Activated CD4-positive, alpha-beta T cell treated with anti-CD3 and anti-CD28 coated beads for 48 hours (primary cell): ENCODE measurements around the gene CTNNA2.
"Not testable (repeated sequence)": the region's sequence is repeated elsewhere in the genome, so short reads cannot be mapped to it uniquely, and the experiment has no call there.

Source experiments
- DNase-seq: peaks from one replicate; pipeline ENCODE4 v3.0.0-alpha.2; 2020

CTNNA2 gene

DNA sequence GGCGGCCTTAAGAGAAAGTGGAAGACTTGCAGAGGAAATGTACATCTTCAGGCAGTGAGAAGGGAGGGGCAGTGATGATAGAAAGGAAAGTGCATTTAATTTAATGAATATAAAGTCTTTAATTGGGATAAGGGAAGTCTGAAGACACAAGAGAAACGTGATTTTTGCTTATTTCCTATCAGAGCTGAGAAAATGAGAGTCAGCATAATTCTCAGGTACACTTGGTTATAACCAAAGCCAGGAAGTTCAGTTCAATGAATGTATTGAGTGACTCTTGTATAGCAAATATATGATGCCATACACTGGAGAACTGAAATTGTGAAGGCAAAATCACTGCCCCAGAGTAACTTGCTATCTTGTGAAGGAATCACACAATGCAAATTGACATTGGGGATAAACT lies 535.4 kb downstream of the CTNNA2 start:
- no peak for DNase-seq

DNA sequence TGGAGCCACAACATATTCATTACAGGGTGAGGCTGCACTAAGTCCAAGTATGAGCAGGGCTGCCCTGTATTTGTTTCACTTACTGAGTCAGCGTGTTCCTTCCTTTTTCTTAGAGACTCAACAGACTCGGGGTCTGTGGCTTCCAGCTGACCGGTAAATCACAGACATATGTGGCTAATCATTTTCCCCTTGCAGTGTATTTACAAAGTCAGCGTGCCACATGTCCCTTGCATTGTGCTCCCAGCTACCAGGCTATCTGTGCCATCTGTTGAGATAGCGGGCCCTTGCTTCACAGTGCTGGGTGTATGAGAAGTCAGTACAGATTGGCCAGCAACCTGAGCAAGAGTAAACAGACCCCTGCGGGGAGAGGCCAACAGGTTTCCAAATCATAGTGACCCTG lies 537.4 kb downstream of the CTNNA2 start:
- no peak for DNase-seq

- no peak for DNase-seq
Measured at GRCh38 chr2:80053522-80054345, 540.9 kb downstream of the CTNNA2 start.

- DNase-seq = no peak
Measured at GRCh38 chr2:80054346-80054675, 541.5 kb downstream of the CTNNA2 start.

GRCh38 chr2:80057956-80058355 lies 545.1 kb downstream of the CTNNA2 start:
- no peak for DNase-seq

DNA sequence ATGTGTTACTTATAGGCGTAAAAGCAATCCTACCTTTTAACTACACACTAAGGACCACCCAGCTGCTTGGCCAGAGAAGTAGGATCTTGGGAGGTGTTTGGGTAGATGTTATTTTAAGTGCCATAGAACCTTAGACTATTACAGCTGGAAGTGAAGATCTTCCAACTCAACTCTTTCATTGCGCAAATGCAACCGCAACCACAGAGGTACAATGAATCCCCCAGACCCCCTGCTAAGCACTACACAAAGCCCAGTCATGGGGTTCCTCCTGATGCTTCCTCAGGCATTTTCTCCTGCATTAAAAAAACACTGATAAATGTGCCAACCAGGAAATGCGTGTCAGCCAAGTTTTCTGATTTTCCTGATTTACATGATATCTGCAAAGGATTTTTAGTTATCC lies 545.7 kb downstream of the CTNNA2 start:
- no peak for DNase-seq

DNA sequence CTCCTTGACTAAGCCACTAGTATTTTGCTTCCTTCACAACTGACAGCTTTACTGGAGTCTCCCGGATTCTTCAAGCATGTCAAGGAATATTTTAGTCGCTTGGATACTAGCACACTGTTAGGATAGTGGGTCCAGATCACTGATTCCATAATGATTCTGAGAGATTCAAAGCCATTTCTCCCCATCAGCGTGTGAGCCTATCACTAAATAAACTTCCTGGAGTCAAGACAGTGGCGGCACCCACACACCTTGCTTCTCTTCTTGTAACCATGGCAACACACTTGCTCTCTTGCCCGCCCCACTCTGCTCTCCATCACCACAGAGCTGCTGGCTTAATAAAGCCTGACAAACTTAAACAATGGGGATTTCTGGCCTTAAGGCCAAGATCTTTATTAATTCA lies 546.6 kb downstream of the CTNNA2 start:
- no peak for DNase-seq

- DNase-seq = no peak
Measured at GRCh38 chr2:80061881-80062280, 549.0 kb downstream of the CTNNA2 start.

- DNase-seq = no peak
Measured at GRCh38 chr2:80062298-80062697, 549.4 kb downstream of the CTNNA2 start.

- no peak for DNase-seq
Measured at GRCh38 chr2:80068038-80068731, 555.3 kb downstream of the CTNNA2 start.

GRCh38 chr2:80070587-80070986 lies 557.7 kb downstream of the CTNNA2 start:
- DNase-seq = no peak

GRCh38 chr2:80071941-80072340 lies 559.1 kb downstream of the CTNNA2 start:
- DNase-seq = no peak

DNA sequence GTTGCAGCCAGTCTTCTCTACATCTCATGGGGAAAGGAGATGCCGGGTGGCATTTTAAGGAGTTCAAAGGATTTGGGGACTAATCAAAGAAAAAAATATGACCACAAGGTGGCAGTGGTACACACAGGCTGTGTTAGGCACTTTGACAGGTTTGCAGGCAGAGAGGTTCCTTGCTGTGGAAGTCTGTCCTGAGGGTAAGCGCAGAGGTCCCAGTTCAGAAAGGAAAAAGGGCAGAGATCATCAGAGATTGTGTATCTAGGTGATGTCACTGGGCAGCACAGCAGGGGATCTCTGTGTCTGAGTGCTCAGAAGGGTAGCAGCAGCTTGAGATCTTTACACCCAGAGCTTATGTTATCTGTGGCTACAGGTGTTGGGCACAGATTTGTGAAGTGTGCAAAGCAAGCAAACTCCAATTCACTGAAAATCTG lies 560.3 kb downstream of the CTNNA2 start:
- DNase-seq = peak; percentile 15

DNA sequence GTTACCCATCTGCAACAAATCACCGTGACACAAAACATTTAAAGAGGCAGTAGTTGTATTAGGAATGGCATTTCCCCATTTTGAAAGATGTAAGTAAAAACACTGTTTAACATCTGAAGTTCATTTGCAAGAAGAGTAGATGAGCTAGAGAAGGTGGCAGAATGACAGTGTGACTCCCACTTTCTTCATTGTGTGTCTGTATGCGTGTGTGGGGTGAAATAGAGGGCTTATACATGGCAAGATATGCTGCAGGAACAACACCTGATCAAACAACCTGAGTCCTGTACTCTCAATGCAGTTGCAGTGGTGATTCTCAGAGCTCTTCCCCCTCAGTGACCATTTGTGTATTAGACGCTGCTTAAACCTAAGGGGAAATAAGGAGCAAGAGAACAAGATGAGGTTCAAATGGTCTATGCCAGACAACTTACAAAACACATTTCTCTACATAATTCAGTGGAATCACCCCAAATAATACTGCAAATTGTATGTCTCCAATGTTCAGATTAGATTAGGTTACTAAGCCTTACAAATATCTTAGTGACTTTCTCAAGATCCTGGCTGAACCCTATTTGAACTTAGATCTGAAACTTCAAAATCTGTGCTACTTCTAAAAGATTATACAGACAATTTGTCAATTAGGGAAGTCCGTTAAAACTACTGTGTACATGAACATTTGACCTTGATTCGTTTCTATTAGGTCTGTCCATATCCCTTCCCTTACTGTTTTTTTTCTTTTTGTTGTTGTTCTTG lies 561.6 kb downstream of the CTNNA2 start:
- DNase-seq = no peak

DNA sequence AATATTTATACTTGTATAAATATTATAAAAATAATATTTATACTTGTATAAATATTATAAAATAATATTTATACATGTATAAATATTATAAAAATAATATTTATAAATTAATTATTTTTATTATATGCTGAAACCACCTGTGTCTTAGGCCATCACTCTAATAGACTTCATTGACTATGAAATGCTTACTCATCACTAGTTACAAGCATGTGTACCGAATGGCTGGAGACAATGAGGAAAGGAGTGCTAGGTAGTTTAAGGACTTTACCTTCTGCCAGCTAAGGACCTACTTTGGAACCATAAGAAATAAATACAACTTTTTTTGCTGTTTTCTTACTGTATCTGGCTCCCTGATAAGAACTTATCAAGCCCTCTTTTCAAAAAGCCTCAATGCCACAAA lies 562.9 kb downstream of the CTNNA2 start:
- no peak for DNase-seq

DNA sequence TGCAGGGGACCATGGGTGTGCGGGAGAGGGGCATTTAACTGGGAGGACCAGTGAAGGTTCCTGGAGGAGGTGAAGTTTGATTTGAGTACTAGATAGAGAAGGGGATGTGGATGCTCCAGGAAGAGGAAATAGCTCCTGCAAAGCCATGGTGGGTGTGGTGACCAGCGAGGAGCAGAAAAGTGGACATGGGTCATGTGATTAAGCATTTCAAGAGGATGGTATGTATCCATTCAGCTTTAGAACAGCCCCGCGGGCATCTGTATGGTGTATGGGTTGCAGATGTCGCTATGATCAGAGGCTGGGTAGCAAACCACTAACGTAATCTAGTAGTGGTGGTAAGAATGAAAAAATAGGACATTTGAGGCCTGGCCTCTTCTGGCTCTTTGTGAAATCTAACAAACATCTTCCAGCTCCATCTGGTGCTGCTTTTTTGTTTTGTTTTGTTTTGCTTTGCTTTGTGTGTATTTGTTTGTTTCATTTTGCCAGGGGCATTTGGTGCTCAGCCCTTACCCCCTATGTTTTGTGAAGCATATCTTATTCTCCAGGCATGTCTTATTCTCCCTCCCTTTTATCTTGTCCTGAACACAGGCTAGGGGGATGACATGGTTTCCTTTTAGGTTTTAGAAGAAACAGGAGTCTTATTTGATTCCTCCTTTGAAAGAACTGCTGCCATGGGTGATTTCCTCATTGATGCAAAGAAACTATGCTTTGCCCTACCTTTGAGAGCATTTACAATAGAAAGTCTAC lies 565.6 kb downstream of the CTNNA2 start:
- no peak for DNase-seq

DNA sequence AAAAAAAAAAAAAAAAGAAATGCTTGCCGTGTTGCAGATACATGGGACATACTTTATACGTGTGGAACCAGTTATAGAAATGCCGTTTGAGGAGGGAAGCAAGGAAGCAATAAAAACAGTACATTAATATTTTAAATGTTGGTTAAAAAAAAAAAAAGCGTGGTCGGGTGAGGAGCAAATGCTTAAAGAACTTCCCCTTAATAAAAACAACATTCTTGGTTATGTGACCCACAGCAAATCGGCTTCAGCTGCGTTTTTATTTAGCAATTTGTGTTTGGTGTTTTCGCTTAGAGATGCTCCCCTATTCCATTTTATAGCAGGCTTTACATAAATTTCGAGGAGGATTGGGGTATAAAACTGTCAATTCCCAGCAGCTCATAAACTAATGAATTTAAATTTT lies 568.1 kb downstream of the CTNNA2 start:
- no peak for DNase-seq

DNA sequence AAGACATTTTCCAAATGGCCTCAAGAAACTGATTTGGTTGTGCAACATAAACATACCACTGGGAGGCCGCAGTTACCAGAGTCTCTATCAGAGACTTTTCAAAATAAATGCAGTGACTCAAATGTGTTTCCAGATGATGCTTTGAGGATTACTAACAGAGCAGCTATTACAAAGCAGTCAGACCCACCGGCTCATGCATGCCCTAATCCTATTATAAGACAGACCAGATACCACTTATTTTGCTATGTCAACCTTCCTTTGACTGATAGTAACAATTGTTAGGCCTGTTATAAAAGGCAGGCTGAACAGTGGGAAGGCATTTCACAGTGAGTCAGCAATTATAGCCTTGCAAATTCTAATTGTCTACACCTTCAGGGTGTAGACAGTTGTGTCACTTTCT lies 574.0 kb downstream of the CTNNA2 start:
- no peak for DNase-seq

GRCh38 chr2:80091237-80091636 lies 578.4 kb downstream of the CTNNA2 start:
- DNase-seq = no peak

- no peak for DNase-seq
Measured at GRCh38 chr2:80092474-80092873, 579.6 kb downstream of the CTNNA2 start.

DNA sequence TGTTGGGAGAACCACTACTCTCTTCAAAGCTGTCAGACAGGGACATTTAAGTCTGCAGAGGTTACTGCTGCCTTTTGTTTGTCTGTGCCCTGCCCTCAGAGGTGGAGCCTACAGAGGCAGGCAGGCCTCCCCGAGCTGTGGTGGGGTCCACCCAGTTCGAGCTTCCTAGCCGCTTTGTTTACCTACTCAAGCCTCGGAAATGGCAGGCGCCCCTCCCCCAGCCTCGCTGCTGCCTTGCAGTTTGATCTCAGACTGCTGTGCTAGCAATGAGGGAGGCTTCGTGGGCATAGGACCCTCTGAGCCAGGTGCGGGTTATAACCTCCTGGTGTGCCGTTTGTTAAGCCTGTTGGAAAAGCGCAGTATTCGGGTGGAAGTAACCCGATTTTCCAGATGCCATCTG lies 585.7 kb downstream of the CTNNA2 start:
- DNase-seq = not testable (repeated sequence)

- DNase-seq = no peak
Measured at GRCh38 chr2:80102026-80102425, 589.2 kb downstream of the CTNNA2 start.

DNA sequence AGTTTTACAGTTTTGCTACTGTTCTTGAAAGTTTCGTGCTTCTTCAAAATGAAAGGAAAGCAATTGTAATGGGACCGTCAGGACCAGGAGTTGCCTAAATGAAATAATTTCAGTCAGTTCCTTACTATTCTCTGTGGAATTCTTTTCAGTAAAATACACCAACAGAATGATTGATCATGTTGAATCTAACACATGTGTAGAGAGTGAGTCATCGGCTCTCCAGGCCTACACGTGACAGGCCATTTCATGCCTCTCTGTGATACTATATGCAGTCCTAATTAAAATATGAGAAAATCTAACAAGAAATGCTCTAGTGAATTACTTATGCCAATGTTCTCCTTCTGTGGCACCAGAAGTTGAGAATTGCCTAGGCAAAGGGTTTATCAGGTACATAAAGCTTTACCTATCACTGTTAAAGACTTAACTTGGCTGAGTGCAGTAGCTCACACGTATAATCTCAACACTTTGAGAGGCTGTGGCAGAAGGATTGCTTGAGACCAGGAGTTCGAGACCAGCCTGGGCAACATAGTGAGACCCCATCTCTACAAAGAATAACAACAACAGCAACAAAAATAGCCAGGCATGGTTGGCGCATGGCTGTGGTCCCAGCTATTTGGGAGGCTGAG lies 592.3 kb downstream of the CTNNA2 start:
- no peak for DNase-seq
